ENCODE results near the gene MYO5B.
A peak's percentile ranks its signal among the peaks of the same experiment; 100 is the strongest.
"Not testable (repeated sequence)": the region's sequence is repeated elsewhere in the genome, so short reads cannot be mapped to it uniquely, and the experiment has no call there.

Gene MYO5B

GRCh38 chr18:49893036-49893435 lies 301.9 kb downstream of the MYO5B start:
- H3K27ac ChIP-seq = no peak overlapping the region
- TF ChIP-seq ZFX (IDR thresholded peaks at IDR 0.05; ENCODE audit: borderline replicate concordance) (no peak), CTCF (IDR thresholded peaks at IDR 0.05) (no peak)

GRCh38 chr18:49892148-49892924 lies 302.6 kb downstream of the MYO5B start:
- TF ChIP-seq ZFX (IDR thresholded peaks at IDR 0.05; ENCODE audit: borderline replicate concordance) (no peak), CTCF (IDR thresholded peaks at IDR 0.05) (no peak)
- H3K27ac ChIP-seq = no peak overlapping the region

GRCh38 chr18:49890041-49890440 lies 304.9 kb downstream of the MYO5B start:
- TF ChIP-seq CTCF (IDR thresholded peaks at IDR 0.05) (no peak), ZFX (IDR thresholded peaks at IDR 0.05; ENCODE audit: borderline replicate concordance) (no peak)
- H3K27ac ChIP-seq = no peak overlapping the region

- H3K27ac ChIP-seq = not testable (repeated sequence)
Observed at GRCh38 chr18:49889552-49889951, 305.4 kb downstream of the MYO5B start.

GRCh38 chr18:49886891-49887764 lies 307.8 kb downstream of the MYO5B start:
- TF ChIP-seq CTCF (IDR thresholded peaks at IDR 0.05) (peak; percentile 21; the same call in 1 of the 2 replicates), ZFX (IDR thresholded peaks at IDR 0.05; ENCODE audit: borderline replicate concordance) (no peak)
- H3K27ac ChIP-seq = no peak overlapping the region

- no peak overlapping the region for H3K27ac ChIP-seq
- TF ChIP-seq ZFX (IDR thresholded peaks at IDR 0.05; ENCODE audit: borderline replicate concordance) (no peak), CTCF (IDR thresholded peaks at IDR 0.05) (no peak)
Observed at GRCh38 chr18:49884959-49885358, 310.0 kb downstream of the MYO5B start.

- TF ChIP-seq CTCF (IDR thresholded peaks at IDR 0.05) (no peak), ZFX (IDR thresholded peaks at IDR 0.05; ENCODE audit: borderline replicate concordance) (no peak)
- H3K27ac ChIP-seq = no peak overlapping the region
Observed at GRCh38 chr18:49884465-49884864, 310.5 kb downstream of the MYO5B start.

Data from 22Rv1 (cell line).